Ascending aorta (tissue), 2 donors: ENCODE data around the gene RYK. TPM values are rescaled to one million over a fixed set of nuclear protein-coding genes. Genes with fewer than 3 reads are reported as not detected.
A peak's percentile ranks its signal among the peaks of the same experiment; 100 is the strongest.

Experiments
- DNase-seq, 2 donors: peaks; one replicate each; pipeline ENCODE4 v3.0.0-alpha.2; 2019; ENCODE audit warnings: low spot score in 2 of 2
- H3K27ac ChIP-seq, 2 donors: fragments of 200-600 bp; sonication (generic); one replicate each; pipeline ENCODE4 v1.5.1; 2016 to 2017; ENCODE audit warnings: mild to moderate bottlenecking in 1 of 2
- H3K27me3 ChIP-seq: fragments of 200-600 bp; sonication (generic); one replicate; pipeline ENCODE4 v1.5.1; 2017
- H3K36me3 ChIP-seq, 2 donors: fragments of 200-600 bp; sonication (generic); one replicate each; pipeline ENCODE4 v1.5.1; 2016
- H3K4me1 ChIP-seq, 2 donors: fragments of 200-600 bp; sonication (generic); one replicate each; pipeline ENCODE4 v1.5.1; 2016 to 2017; ENCODE audit warnings: mild to moderate bottlenecking in 1 of 2
- H3K4me3 ChIP-seq, 2 donors: fragments of 200-600 bp; sonication (generic); one replicate each; pipeline ENCODE4 v1.5.1; 2016 to 2017; ENCODE audit warnings: mild to moderate bottlenecking in 1 of 2
- H3K9me3 ChIP-seq, 2 donors: fragments of 200-600 bp; sonication (generic); one replicate each; pipeline ENCODE4 v1.5.1; 2016
- intact Hi-C: fragments of 100-400 bp; cut with DNase I; formaldehyde crosslinking; loops from one replicate; pipeline ENCODE4 v1.15.1; 2023
- total RNA-seq: library from RNA; depleted of rRNA; stranded (reverse); fragments of >200 nt; gene quantifications from one replicate; pipeline ENCODE4 v1.1.0, GENCODE V29; 2016
- TF ChIP-seq, protein P1 (sequence below), 3 experiments: fragments of 200-600 bp in 2 of 3; fragments of 450-650 bp in 1 of 3; sonication (generic) in 2 of 3; IDR thresholded peaks; one replicate each; pipeline ENCODE4 v1.5.1; 2016 to 2019; ENCODE audit warnings: antibody characterized with exemption in 3 of 3, mild to moderate bottlenecking in 1 of 3, moderate library complexity in 1 of 3

The RYK gene
- total RNA-seq, 1 donor from 2014 or later, result 13.5 TPM

DNA sequence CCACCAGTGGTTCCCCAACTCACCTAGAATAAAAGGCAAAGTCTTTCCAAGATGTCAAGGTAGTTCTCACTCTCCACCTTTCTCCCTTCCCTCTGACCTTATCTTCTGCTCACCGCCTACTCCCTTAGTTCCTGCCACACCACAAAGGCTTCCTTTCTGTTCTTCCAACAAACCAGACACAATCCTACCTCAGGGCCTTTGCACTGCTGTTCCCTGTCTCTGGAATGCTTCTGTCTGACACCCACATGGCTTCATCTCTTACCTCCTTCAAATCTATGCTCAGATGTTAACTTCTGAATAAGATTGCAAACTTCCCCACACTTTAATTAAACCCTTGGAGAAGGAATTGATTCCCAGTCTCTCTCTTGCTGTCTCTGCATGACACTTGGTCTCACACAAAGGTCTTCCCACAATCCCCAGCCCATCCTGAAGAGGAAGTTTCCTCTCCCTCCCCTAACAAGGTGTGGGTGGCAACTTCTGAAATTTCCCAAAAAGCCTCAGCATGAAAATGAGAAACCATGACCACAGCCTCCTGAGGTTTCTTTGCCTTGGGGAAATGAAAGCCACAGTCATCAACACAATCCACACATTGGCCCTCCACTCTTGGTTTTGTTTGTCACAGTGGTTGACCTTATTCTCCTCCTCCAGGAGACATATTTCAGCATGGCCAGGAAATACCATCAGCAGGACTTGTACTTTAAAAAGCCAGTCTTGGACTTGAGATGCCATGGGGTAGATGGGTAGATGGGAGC, 3.0 kb upstream of the RYK start:
- no peak overlapping the region for H3K4me3 ChIP-seq
- H3K36me3 ChIP-seq, result no peaks in the 10 kb centered on the region
- no peaks in the 10 kb centered on the region for H3K9me3 ChIP-seq
- H3K27ac ChIP-seq, result peak overlapping the region in 1 of 2 donors; percentile 98
- H3K27me3 ChIP-seq, result no peaks in the 10 kb centered on the region
- peaks cover 0 to 11% of the 10 kb centered on the region in 2 donors for H3K4me1 ChIP-seq
- DNase-seq, result no peak
- intact Hi-C loops, result loop anchor here (5.0 kb wide), 4 partner anchors 41 to 234 kb away; partner anchors contain the start of genes ANAPC13 and CEP63
- TF ChIP-seq, protein P1, sequence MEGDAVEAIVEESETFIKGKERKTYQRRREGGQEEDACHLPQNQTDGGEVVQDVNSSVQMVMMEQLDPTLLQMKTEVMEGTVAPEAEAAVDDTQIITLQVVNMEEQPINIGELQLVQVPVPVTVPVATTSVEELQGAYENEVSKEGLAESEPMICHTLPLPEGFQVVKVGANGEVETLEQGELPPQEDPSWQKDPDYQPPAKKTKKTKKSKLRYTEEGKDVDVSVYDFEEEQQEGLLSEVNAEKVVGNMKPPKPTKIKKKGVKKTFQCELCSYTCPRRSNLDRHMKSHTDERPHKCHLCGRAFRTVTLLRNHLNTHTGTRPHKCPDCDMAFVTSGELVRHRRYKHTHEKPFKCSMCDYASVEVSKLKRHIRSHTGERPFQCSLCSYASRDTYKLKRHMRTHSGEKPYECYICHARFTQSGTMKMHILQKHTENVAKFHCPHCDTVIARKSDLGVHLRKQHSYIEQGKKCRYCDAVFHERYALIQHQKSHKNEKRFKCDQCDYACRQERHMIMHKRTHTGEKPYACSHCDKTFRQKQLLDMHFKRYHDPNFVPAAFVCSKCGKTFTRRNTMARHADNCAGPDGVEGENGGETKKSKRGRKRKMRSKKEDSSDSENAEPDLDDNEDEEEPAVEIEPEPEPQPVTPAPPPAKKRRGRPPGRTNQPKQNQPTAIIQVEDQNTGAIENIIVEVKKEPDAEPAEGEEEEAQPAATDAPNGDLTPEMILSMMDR (IDR thresholded peaks at IDR 0.05), result no peak

DNA sequence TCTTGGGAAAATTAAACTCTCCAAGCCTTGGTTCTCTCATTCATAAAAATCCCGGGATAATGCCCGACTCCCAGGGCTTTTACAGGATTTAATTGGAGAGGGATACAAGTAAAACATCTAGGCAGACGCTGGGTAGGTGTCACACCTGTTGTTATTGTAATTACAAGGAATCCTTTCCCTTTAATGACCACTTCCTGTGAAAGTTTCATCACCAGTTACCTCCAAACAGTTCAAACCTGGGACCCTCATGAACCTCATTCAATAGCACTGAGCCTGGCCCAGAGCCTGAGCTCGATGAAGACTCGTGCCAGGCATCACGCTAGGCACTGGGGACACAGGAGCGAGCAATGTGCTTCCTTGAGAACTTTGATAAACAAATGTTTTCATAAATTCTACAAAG, 2.1 kb upstream of the RYK start:
- peaks cover 0 to 15% of the 10 kb centered on the region in 2 donors for H3K4me1 ChIP-seq
- H3K27me3 ChIP-seq, result no peaks in the 10 kb centered on the region
- no peaks in the 10 kb centered on the region for H3K9me3 ChIP-seq
- H3K27ac ChIP-seq, result peak overlapping the region; percentile 69 to 98
- intact Hi-C loops, result loop anchor here (5.0 kb wide), 4 partner anchors 40 to 235 kb away; partner anchors contain the start of genes ANAPC13 and CEP63
- peak overlapping the region in 1 of 2 donors; percentile 98 for H3K4me3 ChIP-seq
- H3K36me3 ChIP-seq, result no peaks in the 10 kb centered on the region
- TF ChIP-seq, protein P1 (IDR thresholded peaks at IDR 0.05), result no peak
- DNase-seq, result no peak

DNA sequence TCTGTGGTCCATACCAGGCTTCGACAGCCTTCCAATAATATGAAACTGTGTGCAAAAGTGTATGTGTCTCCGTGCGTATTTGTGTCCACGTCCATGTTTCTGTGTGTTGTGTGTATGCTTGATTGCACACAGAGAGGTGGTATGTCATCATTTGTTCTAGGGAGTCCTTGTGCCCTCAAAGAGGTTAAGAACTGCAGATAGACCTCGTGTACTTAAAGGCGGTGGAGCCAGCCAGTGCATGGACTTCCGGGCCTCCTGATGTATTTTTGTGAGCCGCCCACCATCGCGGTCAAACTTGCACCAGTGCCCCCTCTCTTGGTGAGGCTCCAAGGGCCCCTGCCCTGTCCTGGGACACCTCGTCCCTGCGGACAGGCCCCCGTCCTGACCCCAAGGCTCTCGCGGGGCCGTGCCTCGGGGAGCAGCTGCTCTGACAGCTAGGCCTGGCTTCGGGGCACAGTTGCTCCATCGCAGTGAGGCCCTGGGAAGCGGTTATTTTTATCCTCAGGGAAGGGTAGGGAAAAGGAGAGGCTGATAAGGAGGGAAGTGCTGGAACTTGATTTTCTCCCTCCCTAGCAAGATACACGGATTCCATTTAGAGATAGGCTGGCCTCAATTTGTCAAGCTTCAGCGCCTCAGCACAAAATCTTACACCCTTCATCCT, 1.2 kb upstream of the RYK start:
- Histone ChIP-seq H3K4me3 (peak overlapping the region in 1 of 2 donors; percentile 98), H3K9me3 (no peaks in the 10 kb centered on the region), H3K27ac (peak overlapping the region; percentile 69 to 98), H3K4me1 (peaks cover 0 to 15% of the 10 kb centered on the region in 2 donors), H3K27me3 (no peaks in the 10 kb centered on the region), H3K36me3 (no peaks in the 10 kb centered on the region)
- intact Hi-C loops, result loop anchor here (5.0 kb wide), 4 partner anchors 40 to 235 kb away; partner anchors contain the start of genes ANAPC13 and CEP63
- DNase-seq, result no peak
- TF ChIP-seq, protein P1 (IDR thresholded peaks at IDR 0.05), result no peak

DNA sequence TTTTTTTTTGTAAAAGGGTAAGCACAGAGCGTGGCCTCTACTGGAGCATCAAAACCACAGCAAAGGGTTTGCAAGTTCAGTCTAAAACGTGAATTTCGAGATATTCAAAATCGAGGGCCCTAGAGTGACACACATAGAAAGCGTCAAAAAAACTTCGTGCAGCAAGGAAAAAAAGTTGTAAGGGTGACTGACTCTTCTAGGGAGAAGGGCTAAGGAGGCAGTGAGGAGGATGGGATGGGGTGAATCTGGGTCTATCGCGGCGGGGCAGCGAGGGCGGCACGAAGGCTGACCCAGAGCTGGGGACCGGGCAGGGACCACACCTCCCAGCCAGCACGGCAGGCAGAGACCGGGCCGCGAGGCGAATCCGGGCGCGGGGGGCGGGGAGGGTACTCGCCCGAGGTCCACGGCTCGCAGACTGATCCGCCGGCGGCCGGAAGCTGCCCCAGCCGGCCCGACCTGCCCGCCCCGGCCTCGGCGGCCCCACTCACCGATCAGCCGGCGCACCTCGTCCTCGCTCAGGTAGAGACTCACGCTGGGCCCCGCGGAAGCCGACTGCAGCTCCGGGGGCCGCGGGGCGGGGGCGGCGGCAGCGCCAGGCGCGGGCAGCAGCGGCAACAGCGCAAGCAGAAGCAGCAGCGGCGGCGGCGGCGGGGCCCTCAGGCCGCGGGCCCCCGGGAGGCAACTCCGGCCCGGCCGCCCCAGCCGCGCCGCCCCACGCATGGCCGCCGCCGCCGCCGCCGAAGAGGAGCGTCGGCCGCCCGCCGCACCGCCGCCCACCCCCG, 533 bp downstream of the RYK start:
- peak overlapping the region; percentile 87 to 98 for H3K27ac ChIP-seq
- TF ChIP-seq, protein P1 (IDR thresholded peaks at IDR 0.05), result no peak
- intact Hi-C loops, result loop anchor here (5.0 kb wide), 4 partner anchors 38 to 237 kb away; partner anchors contain the start of genes ANAPC13 and CEP63
- DNase-seq, result peak in 1 of 2 donors; percentile 76
- H3K36me3 ChIP-seq, result no peaks in the 10 kb centered on the region
- H3K27me3 ChIP-seq, result no peaks in the 10 kb centered on the region
- H3K9me3 ChIP-seq, result no peaks in the 10 kb centered on the region
- H3K4me3 ChIP-seq, result peak overlapping the region; percentile 85 to 98
- H3K4me1 ChIP-seq, result peaks cover 0 to 15% of the 10 kb centered on the region in 2 donors

DNA sequence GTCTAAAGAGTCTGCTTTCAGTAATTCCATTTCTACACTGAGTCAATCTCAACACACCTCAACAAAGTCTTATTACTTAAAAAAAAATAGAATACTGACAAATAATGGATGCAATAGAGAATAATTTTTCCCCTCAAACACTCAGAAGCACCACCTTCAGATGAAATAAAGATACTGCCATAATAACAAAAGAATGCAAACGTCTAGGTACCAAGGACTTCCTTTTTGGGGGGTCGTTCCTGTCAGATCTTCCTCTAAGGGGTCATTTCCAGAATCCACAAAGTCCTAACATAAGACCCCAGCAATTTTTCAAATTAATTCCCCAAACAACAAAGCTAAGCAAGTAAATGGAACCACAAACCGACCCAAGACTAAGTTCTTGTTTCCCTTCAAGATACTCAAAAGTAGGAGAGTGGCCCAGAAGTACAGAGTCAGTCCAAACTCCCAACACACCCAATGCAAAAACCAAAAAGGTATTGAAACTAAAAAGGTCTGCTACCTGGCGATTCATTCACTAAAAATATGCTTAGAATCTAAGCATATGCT, 1.3 kb downstream of the RYK start:
- Histone ChIP-seq H3K36me3 (no peaks in the 10 kb centered on the region), H3K27me3 (no peaks in the 10 kb centered on the region), H3K9me3 (no peaks in the 10 kb centered on the region), H3K4me3 (peak overlapping the region; percentile 85 to 98), H3K4me1 (peaks cover 0 to 15% of the 10 kb centered on the region in 2 donors), H3K27ac (peak overlapping the region; percentile 87 to 98)
- intact Hi-C loops, result no loop called here
- TF ChIP-seq, protein P1 (IDR thresholded peaks at IDR 0.05), result no peak
- no peak for DNase-seq
